ENCODE measurements around the gene CHSY3.

The CHSY3 gene

GRCh38 chr5:130111746-130112145 lies 207.5 kb downstream of the CHSY3 start:
- no peaks in the 10 kb centered on the region for H3K27me3 ChIP-seq (ENCODE audit: insufficient read depth, poor library complexity, severe bottlenecking)
- H3K36me3 ChIP-seq (ENCODE audit: low read depth) = no peaks in the 10 kb centered on the region
- no peak overlapping the region for H3K4me3 ChIP-seq (ENCODE audit: severe bottlenecking)
- no peaks in the 10 kb centered on the region for H3K9me3 ChIP-seq (ENCODE audit: severe bottlenecking)
- ATAC-seq (ENCODE audit: low read depth) (no peak), DNase-seq (ENCODE audit: low spot score) (no peak)
- TF ChIP-seq CTCF (IDR thresholded peaks at IDR 0.05; ENCODE audit: poor library complexity, severe bottlenecking) = no peak
- H3K27ac ChIP-seq (ENCODE audit: poor library complexity, severe bottlenecking) = no peak overlapping the region
- no peaks in the 10 kb centered on the region for H3K4me1 ChIP-seq (ENCODE audit: insufficient read depth, poor library complexity, severe bottlenecking)

GRCh38 chr5:130112246-130112645 lies 208.0 kb downstream of the CHSY3 start:
- Histone ChIP-seq H3K27me3 (ENCODE audit: insufficient read depth, poor library complexity, severe bottlenecking) (no peaks in the 10 kb centered on the region), H3K4me1 (ENCODE audit: insufficient read depth, poor library complexity, severe bottlenecking) (no peaks in the 10 kb centered on the region), H3K36me3 (ENCODE audit: low read depth) (no peaks in the 10 kb centered on the region), H3K9me3 (ENCODE audit: severe bottlenecking) (no peaks in the 10 kb centered on the region), H3K4me3 (ENCODE audit: severe bottlenecking) (no peak overlapping the region), H3K27ac (ENCODE audit: poor library complexity, severe bottlenecking) (no peak overlapping the region)
- no peak for TF ChIP-seq CTCF (IDR thresholded peaks at IDR 0.05; ENCODE audit: poor library complexity, severe bottlenecking)
- DNase-seq (ENCODE audit: low spot score) = no peak
- ATAC-seq (ENCODE audit: low read depth) = no peak

- no peak overlapping the region for H3K27ac ChIP-seq (ENCODE audit: poor library complexity, severe bottlenecking)
- no peaks in the 10 kb centered on the region for H3K9me3 ChIP-seq (ENCODE audit: severe bottlenecking)
- DNase-seq (ENCODE audit: low spot score) (no peak), ATAC-seq (ENCODE audit: low read depth) (no peak)
- no peak for TF ChIP-seq CTCF (IDR thresholded peaks at IDR 0.05; ENCODE audit: poor library complexity, severe bottlenecking)
- no peaks in the 10 kb centered on the region for H3K27me3 ChIP-seq (ENCODE audit: insufficient read depth, poor library complexity, severe bottlenecking)
- H3K4me1 ChIP-seq (ENCODE audit: insufficient read depth, poor library complexity, severe bottlenecking) = no peaks in the 10 kb centered on the region
- H3K4me3 ChIP-seq (ENCODE audit: severe bottlenecking) = no peak overlapping the region
- H3K36me3 ChIP-seq (ENCODE audit: low read depth) = no peaks in the 10 kb centered on the region
Measured at GRCh38 chr5:130115686-130116085, 211.4 kb downstream of the CHSY3 start.

GRCh38 chr5:130116462-130116861 lies 212.2 kb downstream of the CHSY3 start:
- no peak for TF ChIP-seq CTCF (IDR thresholded peaks at IDR 0.05; ENCODE audit: poor library complexity, severe bottlenecking)
- H3K27ac ChIP-seq (ENCODE audit: poor library complexity, severe bottlenecking) = no peak overlapping the region
- H3K27me3 ChIP-seq (ENCODE audit: insufficient read depth, poor library complexity, severe bottlenecking) = no peaks in the 10 kb centered on the region
- no peaks in the 10 kb centered on the region for H3K4me1 ChIP-seq (ENCODE audit: insufficient read depth, poor library complexity, severe bottlenecking)
- ATAC-seq (ENCODE audit: low read depth) = no peak
- DNase-seq (ENCODE audit: low spot score) = no peak
- H3K4me3 ChIP-seq (ENCODE audit: severe bottlenecking) = no peak overlapping the region
- H3K36me3 ChIP-seq (ENCODE audit: low read depth) = no peaks in the 10 kb centered on the region
- H3K9me3 ChIP-seq (ENCODE audit: severe bottlenecking) = no peaks in the 10 kb centered on the region

GRCh38 chr5:130116972-130117371 lies 212.7 kb downstream of the CHSY3 start:
- Histone ChIP-seq H3K4me3 (ENCODE audit: severe bottlenecking) (no peak overlapping the region), H3K27me3 (ENCODE audit: insufficient read depth, poor library complexity, severe bottlenecking) (no peaks in the 10 kb centered on the region), H3K36me3 (ENCODE audit: low read depth) (no peaks in the 10 kb centered on the region), H3K27ac (ENCODE audit: poor library complexity, severe bottlenecking) (no peak overlapping the region), H3K4me1 (ENCODE audit: insufficient read depth, poor library complexity, severe bottlenecking) (no peaks in the 10 kb centered on the region), H3K9me3 (ENCODE audit: severe bottlenecking) (no peaks in the 10 kb centered on the region)
- TF ChIP-seq CTCF (IDR thresholded peaks at IDR 0.05; ENCODE audit: poor library complexity, severe bottlenecking) = peak; percentile 41
- DNase-seq (ENCODE audit: low spot score) (no peak), ATAC-seq (ENCODE audit: low read depth) (no peak)

Measured in RWPE2 (cell line).